Measurements from ENCODE around the gene AR. TPM values are rescaled to one million over a fixed set of nuclear protein-coding genes. Genes with fewer than 3 reads are reported as not detected.

The AR gene
- total RNA-seq, 4 donors from 2014 or later, result 2.7 to 6.3 (median 4.3) TPM

DNA sequence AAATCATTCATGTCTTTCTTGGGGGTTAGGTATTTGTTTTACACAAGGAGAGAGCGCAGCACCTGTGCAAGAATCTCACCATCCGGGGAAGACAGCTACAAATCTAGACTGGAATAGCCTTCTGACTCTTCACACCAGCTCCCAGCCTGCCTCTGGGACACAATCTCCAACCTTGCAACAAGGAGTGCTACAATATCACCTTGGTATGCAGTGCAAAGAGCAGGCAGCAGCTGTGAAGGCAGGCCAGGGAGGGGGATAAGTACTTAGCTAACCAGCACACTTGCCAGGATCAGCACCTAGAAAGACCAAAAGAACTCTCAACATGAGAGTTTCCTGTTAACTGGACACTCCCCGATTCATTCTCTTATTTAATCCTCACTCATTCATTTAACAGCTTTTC is 235.3 kb downstream of the AR start:
- no peaks in the 10 kb centered on the region for H3K9me3 ChIP-seq
- intact Hi-C loops (cut with DNase I), result no loop called here
- 81% methylated on average over 3 of the region's 3 CpGs for WGBS

More for the DNA sequence above, 235.3 kb downstream of the AR start:
- H3K36me3 ChIP-seq, result no peaks in the 10 kb centered on the region
- TF ChIP-seq, protein P1, sequence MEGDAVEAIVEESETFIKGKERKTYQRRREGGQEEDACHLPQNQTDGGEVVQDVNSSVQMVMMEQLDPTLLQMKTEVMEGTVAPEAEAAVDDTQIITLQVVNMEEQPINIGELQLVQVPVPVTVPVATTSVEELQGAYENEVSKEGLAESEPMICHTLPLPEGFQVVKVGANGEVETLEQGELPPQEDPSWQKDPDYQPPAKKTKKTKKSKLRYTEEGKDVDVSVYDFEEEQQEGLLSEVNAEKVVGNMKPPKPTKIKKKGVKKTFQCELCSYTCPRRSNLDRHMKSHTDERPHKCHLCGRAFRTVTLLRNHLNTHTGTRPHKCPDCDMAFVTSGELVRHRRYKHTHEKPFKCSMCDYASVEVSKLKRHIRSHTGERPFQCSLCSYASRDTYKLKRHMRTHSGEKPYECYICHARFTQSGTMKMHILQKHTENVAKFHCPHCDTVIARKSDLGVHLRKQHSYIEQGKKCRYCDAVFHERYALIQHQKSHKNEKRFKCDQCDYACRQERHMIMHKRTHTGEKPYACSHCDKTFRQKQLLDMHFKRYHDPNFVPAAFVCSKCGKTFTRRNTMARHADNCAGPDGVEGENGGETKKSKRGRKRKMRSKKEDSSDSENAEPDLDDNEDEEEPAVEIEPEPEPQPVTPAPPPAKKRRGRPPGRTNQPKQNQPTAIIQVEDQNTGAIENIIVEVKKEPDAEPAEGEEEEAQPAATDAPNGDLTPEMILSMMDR (IDR thresholded peaks at IDR 0.05), result no peak
- TF ChIP-seq EP300 (IDR thresholded peaks at IDR 0.05) (no peak), POLR2AphosphoS5 (IDR thresholded peaks at IDR 0.05) (no peak), POLR2A (IDR thresholded peaks at IDR 0.05; ENCODE audit: low read depth) (no peak)
- H3K27me3 ChIP-seq, result no peaks in the 10 kb centered on the region
- no peak for DNase-seq (ENCODE audit: extremely low spot score)
- no peak overlapping the region for H3K27ac ChIP-seq (replicated peaks in 1 of 4)
- no peak overlapping the region for H3K4me3 ChIP-seq
- H3K4me1 ChIP-seq, result peaks cover 9 to 17% (median 14%) of the 10 kb centered on the region in 4 donors

All from esophagus muscularis mucosa (tissue), 4 donors.